ENCODE results near the gene ACTA1. TPM values are rescaled to one million over a fixed set of nuclear protein-coding genes. Genes with fewer than 3 reads are reported as not detected.

ACTA1 gene
- total RNA-seq, 2 donors from 2014 or later, result 2.4 TPM; not detected in 1

- no peak overlapping the region for H3K27ac ChIP-seq
- no peak overlapping the region for H3K9ac ChIP-seq (ENCODE audit: low read depth in 2 of 2, low read length in 2 of 2)
- TF ChIP-seq, protein P1, sequence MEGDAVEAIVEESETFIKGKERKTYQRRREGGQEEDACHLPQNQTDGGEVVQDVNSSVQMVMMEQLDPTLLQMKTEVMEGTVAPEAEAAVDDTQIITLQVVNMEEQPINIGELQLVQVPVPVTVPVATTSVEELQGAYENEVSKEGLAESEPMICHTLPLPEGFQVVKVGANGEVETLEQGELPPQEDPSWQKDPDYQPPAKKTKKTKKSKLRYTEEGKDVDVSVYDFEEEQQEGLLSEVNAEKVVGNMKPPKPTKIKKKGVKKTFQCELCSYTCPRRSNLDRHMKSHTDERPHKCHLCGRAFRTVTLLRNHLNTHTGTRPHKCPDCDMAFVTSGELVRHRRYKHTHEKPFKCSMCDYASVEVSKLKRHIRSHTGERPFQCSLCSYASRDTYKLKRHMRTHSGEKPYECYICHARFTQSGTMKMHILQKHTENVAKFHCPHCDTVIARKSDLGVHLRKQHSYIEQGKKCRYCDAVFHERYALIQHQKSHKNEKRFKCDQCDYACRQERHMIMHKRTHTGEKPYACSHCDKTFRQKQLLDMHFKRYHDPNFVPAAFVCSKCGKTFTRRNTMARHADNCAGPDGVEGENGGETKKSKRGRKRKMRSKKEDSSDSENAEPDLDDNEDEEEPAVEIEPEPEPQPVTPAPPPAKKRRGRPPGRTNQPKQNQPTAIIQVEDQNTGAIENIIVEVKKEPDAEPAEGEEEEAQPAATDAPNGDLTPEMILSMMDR (IDR thresholded peaks at IDR 0.05), result no peak
- no peaks in the 10 kb centered on the region for H3K9me3 ChIP-seq
- no peaks in the 10 kb centered on the region for H3K27me3 ChIP-seq
- H3K4me1 ChIP-seq, result no peaks in the 10 kb centered on the region
- no peak overlapping the region for H3K4me3 ChIP-seq
- intact Hi-C loops (cut with DNase I), result no loop called here
- DNase-seq, result no peak
- H3K36me3 ChIP-seq, result peaks cover 8% of the 10 kb centered on the region
These were observed 27.3 kb upstream of the ACTA1 start for GRCh38 chr1:229461032-229461668.

DNA sequence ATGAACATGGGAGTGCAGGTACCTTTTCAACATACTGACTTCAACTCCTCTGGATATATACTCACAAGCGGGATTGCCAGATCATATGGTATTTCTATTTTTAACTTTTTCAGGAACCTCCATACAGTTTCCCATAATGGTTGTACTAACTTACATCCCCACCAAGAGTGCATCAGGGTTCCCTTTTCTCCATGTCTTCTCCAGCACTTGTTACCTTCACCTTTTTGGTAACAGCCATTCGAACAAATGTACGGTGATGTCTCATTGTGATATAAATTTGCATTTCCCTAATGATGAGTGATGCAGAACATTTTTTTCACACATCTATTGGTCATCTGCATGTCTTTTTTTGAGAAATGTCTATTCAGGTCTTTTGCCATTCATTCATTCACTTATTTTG is 25.9 kb upstream of the ACTA1 start:
- Histone ChIP-seq H3K9me3 (no peaks in the 10 kb centered on the region), H3K36me3 (peaks cover 8% of the 10 kb centered on the region), H3K27ac (no peak overlapping the region), H3K9ac (ENCODE audit: low read depth in 2 of 2, low read length in 2 of 2) (no peak overlapping the region), H3K4me1 (no peaks in the 10 kb centered on the region), H3K4me3 (no peak overlapping the region), H3K27me3 (no peaks in the 10 kb centered on the region)
- DNase-seq, result no peak
- TF ChIP-seq, protein P1 (IDR thresholded peaks at IDR 0.05), result no peak
- intact Hi-C loops (cut with DNase I), result no loop called here

GRCh38 chr1:229457436-229457835 is 23.5 kb upstream of the ACTA1 start:
- intact Hi-C loops (cut with DNase I), result no loop called here
- Histone ChIP-seq H3K36me3 (peaks cover 8% of the 10 kb centered on the region), H3K4me3 (no peak overlapping the region)

DNA sequence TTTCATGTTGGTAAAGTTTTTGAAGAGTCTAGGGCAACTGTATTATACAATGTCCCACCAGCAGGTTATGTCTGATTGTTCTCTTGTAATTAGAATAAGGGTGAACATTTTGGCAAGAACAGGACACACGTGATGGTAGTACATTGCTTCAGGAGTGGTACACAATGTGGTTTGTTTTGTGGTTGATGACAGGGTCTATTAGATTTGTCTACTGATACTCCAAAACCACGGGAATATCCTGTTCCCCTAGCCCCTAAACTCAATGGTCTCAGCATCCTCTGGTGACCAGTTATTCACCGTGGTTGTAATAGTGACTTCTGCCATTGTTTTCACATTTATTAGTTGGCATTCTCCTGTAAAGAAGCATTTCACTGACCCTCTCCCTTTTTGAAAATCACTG is 22.1 kb upstream of the ACTA1 start:
- intact Hi-C loops (cut with DNase I), result no loop called here
- no peak overlapping the region for H3K4me3 ChIP-seq
- H3K9ac ChIP-seq (ENCODE audit: low read depth in 2 of 2, low read length in 2 of 2), result no peak overlapping the region
- no peaks in the 10 kb centered on the region for H3K9me3 ChIP-seq
- TF ChIP-seq, protein P1 (IDR thresholded peaks at IDR 0.05), result no peak
- no peaks in the 10 kb centered on the region for H3K4me1 ChIP-seq
- no peak overlapping the region for H3K27ac ChIP-seq
- DNase-seq, result no peak
- no peaks in the 10 kb centered on the region for H3K27me3 ChIP-seq
- peaks cover 8% of the 10 kb centered on the region for H3K36me3 ChIP-seq

More at GRCh38 chr1:229457436-229457835, 23.5 kb upstream of the ACTA1 start:
- Histone ChIP-seq H3K27me3 (no peaks in the 10 kb centered on the region), H3K9me3 (no peaks in the 10 kb centered on the region), H3K4me1 (no peaks in the 10 kb centered on the region), H3K9ac (ENCODE audit: low read depth in 2 of 2, low read length in 2 of 2) (no peak overlapping the region), H3K27ac (no peak overlapping the region)
- TF ChIP-seq, protein P1 (IDR thresholded peaks at IDR 0.05), result no peak
- DNase-seq, result no peak

DNA sequence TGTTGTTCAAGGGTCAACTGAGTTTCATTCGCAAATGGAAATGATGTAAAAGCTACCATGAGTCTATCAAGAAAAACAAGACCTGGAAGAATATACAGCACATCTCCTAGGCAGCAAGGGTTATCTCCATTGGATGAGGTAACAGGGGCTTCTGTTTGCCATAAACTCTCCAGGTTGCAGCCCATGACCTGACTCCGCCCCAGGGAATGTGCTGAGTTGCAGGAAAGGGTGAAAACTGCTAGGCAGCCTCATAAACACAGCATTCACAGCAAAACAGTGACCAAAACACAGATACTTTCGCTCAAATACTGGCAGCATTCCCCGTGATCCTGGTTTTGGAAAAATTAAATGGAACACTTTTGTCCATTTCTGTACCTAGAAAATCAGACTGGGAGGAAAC is 20.2 kb upstream of the ACTA1 start:
- H3K4me1 ChIP-seq, result no peaks in the 10 kb centered on the region

More for the DNA sequence above, 20.2 kb upstream of the ACTA1 start:
- Histone ChIP-seq H3K27ac (no peak overlapping the region), H3K4me3 (no peak overlapping the region), H3K27me3 (no peaks in the 10 kb centered on the region), H3K9ac (ENCODE audit: low read depth in 2 of 2, low read length in 2 of 2) (no peak overlapping the region), H3K36me3 (no peaks in the 10 kb centered on the region), H3K9me3 (no peaks in the 10 kb centered on the region)
- intact Hi-C loops (cut with DNase I), result no loop called here
- TF ChIP-seq, protein P1 (IDR thresholded peaks at IDR 0.05), result no peak
- DNase-seq, result no peak

All from colonic mucosa (tissue), 4 donors.